GM12878 (cell line): ENCODE data around the gene GLIPR2. TPM values are rescaled to one million over a fixed set of nuclear protein-coding genes. Genes with fewer than 3 reads are reported as not detected.

Source experiments
- ATAC-seq: fragments of 200-7000 bp; cut with Tn5 transposase; 3 replicates; pipeline ENCODE4 v1.9.1; 2020; ENCODE audit warnings: mild to moderate bottlenecking, moderate library complexity
- BruUV-seq: library from RNA; stranded (reverse); fragments of 400-500 nt; replicated peaks from 2 replicates; lab custom pipeline; 2021; lab: Mats Ljungman, UMichigan
- CTCF ChIA-PET: fragments of 300-600 bp; sonication (Branson Sonifier 250); formaldehyde crosslinking; extraction: SDS; loops from one replicate; lab custom pipeline; 2021; ENCODE audit warnings: inconsistent platforms; lab: Yijun Ruan, JAX
- POLR2A ChIA-PET: fragments of 350-600 bp; formaldehyde crosslinking; extraction: SDS; loops from one replicate; lab custom pipeline; 2021; ENCODE audit warnings: inconsistent platforms; lab: Charles Lee
- RAD21 ChIA-PET: fragments of 300-600 bp; sonication (Branson Sonifier 250); formaldehyde crosslinking; loops from one replicate; lab custom pipeline; 2023; ENCODE audit warnings: antibody characterized with exemption; ENCODE audit not compliant: unreplicated experiment; lab: Charles Lee
- SMC1A ChIA-PET: fragments of 300-600 bp; sonication (Branson Sonifier 250); formaldehyde crosslinking; loops from one replicate; lab custom pipeline; 2023; ENCODE audit not compliant: unreplicated experiment, uncharacterized antibody; lab: Charles Lee
- DNase-seq: peaks from one replicate; pipeline ENCODE4 v3.0.0-alpha.2; 2011; ENCODE audit warnings: low read depth, low spot score
- FAIRE-seq: peaks from 3 replicates; lab custom pipeline; 2011; peaks lifted over from hg19 to GRCh38; lab: Jason Lieb, UNC
- H2AFZ ChIP-seq: 2 replicates; pipeline ENCODE4 v1.6.0; 2011; ENCODE audit warnings: low read depth, low read length, control low read depth; ENCODE audit not compliant: control insufficient read depth
- H3K27ac ChIP-seq: 2 replicates; pipeline ENCODE4 v1.5.1; 2011; ENCODE audit warnings: control low read depth; ENCODE audit not compliant: control insufficient read depth, insufficient read depth
- H3K27me3 ChIP-seq, 2 experiments: replicated peaks in 1 of 2; 2 replicates each; pipeline versions ENCODE4 v1.6.0 to v1.6.1; 2011; ENCODE audit warnings: low read length in 1 of 2; ENCODE audit not compliant: control insufficient read depth in 2 of 2, insufficient read depth in 2 of 2
- H3K36me3 ChIP-seq, 2 experiments: 2 replicates each; pipeline ENCODE4 v1.5.1; 2011; ENCODE audit warnings: low read length in 1 of 2; ENCODE audit not compliant: control insufficient read depth in 2 of 2, insufficient read depth in 2 of 2
- H3K4me1 ChIP-seq: 2 replicates; pipeline ENCODE4 v1.6.1; 2011; ENCODE audit warnings: mild to moderate bottlenecking, low read length, moderate library complexity, mixed read lengths; ENCODE audit not compliant: control insufficient read depth, insufficient read depth
- H3K4me2 ChIP-seq: 2 replicates; pipeline ENCODE4 v1.6.0; 2011; ENCODE audit warnings: control low read depth; ENCODE audit not compliant: control insufficient read depth, insufficient read depth
- H3K4me3 ChIP-seq: fragments of 200-600 bp; sonication (generic); 2 replicates; pipeline ENCODE4 v1.5.1; 2016
- H3K79me2 ChIP-seq: 2 replicates; pipeline ENCODE4 v1.6.0; 2011; ENCODE audit warnings: low read length; ENCODE audit not compliant: control insufficient read depth, insufficient read depth
- H3K9ac ChIP-seq: 2 replicates; pipeline ENCODE4 v1.8.0; 2011; ENCODE audit warnings: low read length, control low read depth, mixed read lengths; ENCODE audit not compliant: control insufficient read depth, insufficient read depth
- H3K9me3 ChIP-seq: replicated peaks from 3 replicates; pipeline ENCODE4 v1.5.1; 2011; ENCODE audit warnings: mild to moderate bottlenecking, low read length; ENCODE audit not compliant: control insufficient read depth, insufficient read depth
- H4K20me1 ChIP-seq: 2 replicates; pipeline ENCODE4 v1.6.0; 2011; ENCODE audit not compliant: control insufficient read depth, insufficient read depth
- ASH2L ChIP-seq: fragments of 300-600, 200-600 bp; sonication (generic); IDR thresholded peaks from 2 replicates; pipeline ENCODE4 v1.6.1; 2017; ENCODE audit warnings: low read depth, mild to moderate bottlenecking, borderline replicate concordance
- ATF7 ChIP-seq: fragments of 450-650 bp; IDR thresholded peaks from 2 replicates; pipeline ENCODE4 v1.6.1; 2016; ENCODE audit warnings: low read depth, mild to moderate bottlenecking
- CREB1 ChIP-seq: IDR thresholded peaks from 2 replicates; pipeline ENCODE4 v1.6.1; 2012; ENCODE audit warnings: low read depth, mild to moderate bottlenecking, inconsistent platforms
- HDAC6 ChIP-seq: fragments of 200-600 bp; sonication (generic); IDR thresholded peaks from one replicate; pipeline ENCODE4 v1.8.0; 2017; ENCODE audit warnings: antibody characterized with exemption; ENCODE audit not compliant: unreplicated experiment
- HDGF ChIP-seq: fragments of 450-650 bp; IDR thresholded peaks from 2 replicates; pipeline ENCODE4 v1.6.1; 2016; ENCODE audit warnings: antibody characterized with exemption
- MEF2B ChIP-seq: fragments of 450-650 bp; IDR thresholded peaks from 2 replicates; pipeline ENCODE4 v1.6.1; 2018; ENCODE audit warnings: mild to moderate bottlenecking, moderate library complexity; ENCODE audit not compliant: partially characterized antibody, poor library complexity, severe bottlenecking
- POLR2AphosphoS2 ChIP-seq: IDR thresholded peaks from 2 replicates; pipeline ENCODE4 v1.6.1; 2011; ENCODE audit warnings: low read depth, mild to moderate bottlenecking, low read length, improper control_type of control experiment, moderate library complexity
- SMAD5 ChIP-seq: IDR thresholded peaks from 2 replicates; pipeline ENCODE4 v1.6.1; 2016; ENCODE audit warnings: antibody characterized with exemption, low read depth
- TARDBP ChIP-seq: IDR thresholded peaks from 2 replicates; pipeline ENCODE4 v1.6.1; 2016; ENCODE audit warnings: borderline replicate concordance
- TCF3 ChIP-seq: IDR thresholded peaks from 2 replicates; pipeline ENCODE4 v1.6.1; 2012; ENCODE audit warnings: low read depth, mild to moderate bottlenecking, low read length, borderline replicate concordance; ENCODE audit not compliant: insufficient read depth
- ZBED1 ChIP-seq: IDR thresholded peaks from 2 replicates; pipeline ENCODE4 v1.6.1; 2016; ENCODE audit warnings: borderline replicate concordance
- ZSCAN29 ChIP-seq: fragments of 450-650 bp; IDR thresholded peaks from 2 replicates; pipeline ENCODE4 v1.6.1; 2017; ENCODE audit warnings: mild to moderate bottlenecking, moderate library complexity
- WGBS: methylation state at CpG from one replicate; pipeline ENCODE4 v1.1.6; 2016; ENCODE audit warnings: low lambda C conversion rate; ENCODE audit not compliant: insufficient replicate concordance, insufficient coverage; ENCODE audit errors: missing lambda C conversion rate; 5-methylcytosine and 5-hydroxymethylcytosine counted together
- in situ Hi-C: fragments of 300-500 bp; cut with MboI; formaldehyde crosslinking; loops from 9 replicates; pipeline ENCODE4 v1.14.3; 2018; ENCODE audit warnings: mixed read lengths
- intact Hi-C: fragments of 100-400 bp; cut with micrococcal nuclease; formaldehyde crosslinking; loops from one replicate; pipeline ENCODE4 v1.14.2; 2022; ENCODE audit not compliant: unreplicated experiment
- polyA plus RNA-seq, 11 experiments: library from polyadenylated mRNA; depleted of rRNA in 4 of 11; unstranded in 6 of 11; stranded (reverse) in 5 of 11; fragments of >200 nt; fragmentation: Nextera tagmentation in 4 of 11; fragmentation: Illumina TruSeq in 1 of 11; extraction: Ambion mirVana in 4 of 11; extraction: Trizol in 1 of 11; gene quantifications; 1 replicate in 1 of 11; 2 replicates in 10 of 11; pipeline versions ENCODE4 v1.2.1 to v1.2.3, GENCODE V29; 2011 to 2016; ENCODE audit warnings: inconsistent platforms in 2 of 11, missing spikeins in 2 of 11, low read depth in 1 of 11
- total RNA-seq, 4 experiments: library from RNA; depleted of rRNA in 3 of 4; stranded (reverse); fragments of >200 nt in 3 of 4; fragmentation: Illumina TruSeq in 1 of 4; extraction: Trizol in 1 of 4; gene quantifications; 2 replicates each; pipeline versions ENCODE4 v1.2.1 to v1.2.3, GENCODE V29; 2013 to 2021
- TF ChIP-seq, protein P1 (sequence below): IDR thresholded peaks from 2 replicates; pipeline ENCODE4 v1.6.1; 2012; ENCODE audit warnings: low read length, inconsistent platforms
- TF ChIP-seq, protein P2 (sequence below), 3 experiments: IDR thresholded peaks in 2 of 3; conservative IDR thresholded peaks in 1 of 3; 2 replicates each; pipeline ENCODE4 v1.5.1; 2011; ENCODE audit warnings: low read depth in 3 of 3, low read length in 3 of 3, mild to moderate bottlenecking in 3 of 3, control low read depth in 2 of 3, moderate library complexity in 2 of 3, inconsistent platforms in 1 of 3, mixed read lengths in 1 of 3; ENCODE audit not compliant: control insufficient read depth in 2 of 3, insufficient read depth in 1 of 3; ENCODE audit errors: extremely low read depth in 1 of 3
- TF ChIP-seq, protein P3 (sequence below): fragments of 450-650 bp; IDR thresholded peaks from 2 replicates; pipeline ENCODE4 v1.6.1; 2017; ENCODE audit warnings: borderline replicate concordance
- TF ChIP-seq, protein P4 (sequence below): fragments of 450-650 bp; IDR thresholded peaks from 2 replicates; pipeline ENCODE4 v1.6.1; 2017; ENCODE audit warnings: mild to moderate bottlenecking
- TF ChIP-seq, protein P5 (sequence below): IDR thresholded peaks from 2 replicates; pipeline ENCODE4 v1.6.1; 2011; ENCODE audit warnings: low read depth, mild to moderate bottlenecking, low read length, moderate library complexity, borderline replicate concordance; ENCODE audit errors: extremely low read depth

Gene GLIPR2
- total and polyA plus RNA-seq, 10 of the 15 experiments (the other 5 are each of a cell fraction or from before 2014, with no cell fraction given), result 0.41 to 3.5 (median 2.2) TPM

DNA sequence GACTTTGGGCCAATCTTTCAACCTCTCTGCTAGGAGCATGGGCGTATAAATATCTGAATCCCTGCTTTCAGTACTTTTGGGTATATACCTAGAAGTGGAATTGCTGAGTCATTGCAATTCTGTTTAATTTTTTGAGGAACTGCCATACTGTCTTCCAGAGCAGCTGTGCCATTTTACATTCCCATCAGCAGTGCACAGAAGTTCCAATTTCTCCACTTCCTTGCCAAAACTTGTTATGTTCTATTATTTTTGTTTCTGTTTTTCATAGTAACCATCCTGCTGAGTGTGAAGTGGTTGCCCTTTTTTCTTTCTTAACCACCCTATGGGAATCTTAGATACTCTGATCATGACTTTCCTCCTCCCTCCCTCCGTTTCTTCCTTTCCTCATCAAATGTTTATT is 21.6 kb downstream of the GLIPR2 start (continued):
- TF ChIP-seq, protein P1, sequence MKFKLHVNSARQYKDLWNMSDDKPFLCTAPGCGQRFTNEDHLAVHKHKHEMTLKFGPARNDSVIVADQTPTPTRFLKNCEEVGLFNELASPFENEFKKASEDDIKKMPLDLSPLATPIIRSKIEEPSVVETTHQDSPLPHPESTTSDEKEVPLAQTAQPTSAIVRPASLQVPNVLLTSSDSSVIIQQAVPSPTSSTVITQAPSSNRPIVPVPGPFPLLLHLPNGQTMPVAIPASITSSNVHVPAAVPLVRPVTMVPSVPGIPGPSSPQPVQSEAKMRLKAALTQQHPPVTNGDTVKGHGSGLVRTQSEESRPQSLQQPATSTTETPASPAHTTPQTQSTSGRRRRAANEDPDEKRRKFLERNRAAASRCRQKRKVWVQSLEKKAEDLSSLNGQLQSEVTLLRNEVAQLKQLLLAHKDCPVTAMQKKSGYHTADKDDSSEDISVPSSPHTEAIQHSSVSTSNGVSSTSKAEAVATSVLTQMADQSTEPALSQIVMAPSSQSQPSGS, result no peak
- no peak for TF ChIP-seq SMAD5
- no peak for TF ChIP-seq MEF2B
- TF ChIP-seq HDAC6, result no peak
- no peak for TF ChIP-seq POLR2AphosphoS2
- no peak for TF ChIP-seq TARDBP
- TF ChIP-seq HDGF, result no peak
- no peak for TF ChIP-seq CREB1
- TF ChIP-seq, all 136 proteins: peak for 0

DNA sequence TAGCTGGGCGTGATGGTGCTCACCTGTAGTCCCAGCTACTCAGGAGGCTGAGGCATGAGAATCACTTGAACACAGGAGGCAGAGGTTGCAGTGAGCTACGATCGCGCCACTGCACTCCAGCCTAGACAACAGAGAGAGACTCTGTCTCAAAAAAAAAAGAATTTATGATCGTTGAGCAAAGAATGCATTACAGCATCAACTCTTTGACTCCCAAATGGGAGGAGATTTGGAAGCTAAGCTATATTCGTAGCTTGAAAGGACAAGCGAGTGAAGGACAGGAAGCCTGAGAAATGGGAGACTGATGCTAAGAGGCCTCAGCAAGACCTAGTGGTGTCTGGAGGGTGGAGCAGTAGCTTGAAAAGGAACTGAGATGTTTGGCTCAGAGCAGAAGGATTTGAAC is 22.4 kb downstream of the GLIPR2 start:
- intact Hi-C loops, result no loop called here
- ATAC-seq, result no peak
- Histone ChIP-seq H4K20me1 (no peaks in the 10 kb centered on the region), H3K9ac (no peak overlapping the region), H2AFZ (no peak overlapping the region), H3K79me2 (no peaks in the 10 kb centered on the region), H3K27me3 (no peaks in the 10 kb centered on the region), H3K4me1 (no peaks in the 10 kb centered on the region), H3K36me3 (no peaks in the 10 kb centered on the region), H3K4me3 (no peak overlapping the region), H3K9me3 (no peaks in the 10 kb centered on the region; the same call in 2 of the 3 replicates), H3K27ac (no peak overlapping the region), H3K4me2 (no peak overlapping the region)
- DNase-seq, result no peak
- BruUV-seq, result no TSS peak
- ChIA-PET RAD21 (no interaction called here), SMC1A (no interaction called here), POLR2A (no interaction called here), CTCF (interaction anchor here (0.8 to 1.8 kb wide), 2 partner anchors 56 to 67 kb away, joined by 3 to 6 read pairs; no protein-coding TSS in a partner anchor)
- in situ Hi-C loops, result no loop called here
- 85% methylated on average over 7 of the region's 7 CpGs for WGBS
- no peak for FAIRE-seq
- TF ChIP-seq, protein P2, sequence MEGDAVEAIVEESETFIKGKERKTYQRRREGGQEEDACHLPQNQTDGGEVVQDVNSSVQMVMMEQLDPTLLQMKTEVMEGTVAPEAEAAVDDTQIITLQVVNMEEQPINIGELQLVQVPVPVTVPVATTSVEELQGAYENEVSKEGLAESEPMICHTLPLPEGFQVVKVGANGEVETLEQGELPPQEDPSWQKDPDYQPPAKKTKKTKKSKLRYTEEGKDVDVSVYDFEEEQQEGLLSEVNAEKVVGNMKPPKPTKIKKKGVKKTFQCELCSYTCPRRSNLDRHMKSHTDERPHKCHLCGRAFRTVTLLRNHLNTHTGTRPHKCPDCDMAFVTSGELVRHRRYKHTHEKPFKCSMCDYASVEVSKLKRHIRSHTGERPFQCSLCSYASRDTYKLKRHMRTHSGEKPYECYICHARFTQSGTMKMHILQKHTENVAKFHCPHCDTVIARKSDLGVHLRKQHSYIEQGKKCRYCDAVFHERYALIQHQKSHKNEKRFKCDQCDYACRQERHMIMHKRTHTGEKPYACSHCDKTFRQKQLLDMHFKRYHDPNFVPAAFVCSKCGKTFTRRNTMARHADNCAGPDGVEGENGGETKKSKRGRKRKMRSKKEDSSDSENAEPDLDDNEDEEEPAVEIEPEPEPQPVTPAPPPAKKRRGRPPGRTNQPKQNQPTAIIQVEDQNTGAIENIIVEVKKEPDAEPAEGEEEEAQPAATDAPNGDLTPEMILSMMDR (IDR thresholded peaks at IDR 0.05 in 2 of 3, conservative IDR thresholded peaks at IDR 0.05 in 1 of 3; ENCODE audit: control insufficient read depth in 2 of 3, extremely low read depth in 1 of 3, insufficient read depth in 1 of 3, low read depth in 3 of 3, low read length in 3 of 3), result no peak
- TF ChIP-seq, protein P3, sequence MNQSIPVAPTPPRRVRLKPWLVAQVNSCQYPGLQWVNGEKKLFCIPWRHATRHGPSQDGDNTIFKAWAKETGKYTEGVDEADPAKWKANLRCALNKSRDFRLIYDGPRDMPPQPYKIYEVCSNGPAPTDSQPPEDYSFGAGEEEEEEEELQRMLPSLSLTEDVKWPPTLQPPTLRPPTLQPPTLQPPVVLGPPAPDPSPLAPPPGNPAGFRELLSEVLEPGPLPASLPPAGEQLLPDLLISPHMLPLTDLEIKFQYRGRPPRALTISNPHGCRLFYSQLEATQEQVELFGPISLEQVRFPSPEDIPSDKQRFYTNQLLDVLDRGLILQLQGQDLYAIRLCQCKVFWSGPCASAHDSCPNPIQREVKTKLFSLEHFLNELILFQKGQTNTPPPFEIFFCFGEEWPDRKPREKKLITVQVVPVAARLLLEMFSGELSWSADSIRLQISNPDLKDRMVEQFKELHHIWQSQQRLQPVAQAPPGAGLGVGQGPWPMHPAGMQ, result no peak
- no peak for TF ChIP-seq TCF3
- no peak for TF ChIP-seq ASH2L
- TF ChIP-seq, protein P4, sequence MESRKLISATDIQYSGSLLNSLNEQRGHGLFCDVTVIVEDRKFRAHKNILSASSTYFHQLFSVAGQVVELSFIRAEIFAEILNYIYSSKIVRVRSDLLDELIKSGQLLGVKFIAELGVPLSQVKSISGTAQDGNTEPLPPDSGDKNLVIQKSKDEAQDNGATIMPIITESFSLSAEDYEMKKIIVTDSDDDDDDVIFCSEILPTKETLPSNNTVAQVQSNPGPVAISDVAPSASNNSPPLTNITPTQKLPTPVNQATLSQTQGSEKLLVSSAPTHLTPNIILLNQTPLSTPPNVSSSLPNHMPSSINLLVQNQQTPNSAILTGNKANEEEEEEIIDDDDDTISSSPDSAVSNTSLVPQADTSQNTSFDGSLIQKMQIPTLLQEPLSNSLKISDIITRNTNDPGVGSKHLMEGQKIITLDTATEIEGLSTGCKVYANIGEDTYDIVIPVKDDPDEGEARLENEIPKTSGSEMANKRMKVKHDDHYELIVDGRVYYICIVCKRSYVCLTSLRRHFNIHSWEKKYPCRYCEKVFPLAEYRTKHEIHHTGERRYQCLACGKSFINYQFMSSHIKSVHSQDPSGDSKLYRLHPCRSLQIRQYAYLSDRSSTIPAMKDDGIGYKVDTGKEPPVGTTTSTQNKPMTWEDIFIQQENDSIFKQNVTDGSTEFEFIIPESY, result no peak
- TF ChIP-seq, protein P5, sequence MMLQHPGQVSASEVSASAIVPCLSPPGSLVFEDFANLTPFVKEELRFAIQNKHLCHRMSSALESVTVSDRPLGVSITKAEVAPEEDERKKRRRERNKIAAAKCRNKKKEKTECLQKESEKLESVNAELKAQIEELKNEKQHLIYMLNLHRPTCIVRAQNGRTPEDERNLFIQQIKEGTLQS, result no peak
- no peak for TF ChIP-seq ZSCAN29
- TF ChIP-seq ATF7, result no peak
- TF ChIP-seq ZBED1, result no peak
